B cell (primary cell): ENCODE results near the gene HBQ1. TPM values are rescaled to one million over a fixed set of nuclear protein-coding genes. Genes with fewer than 3 reads are reported as not detected.

ENCODE experiments used
- ATAC-seq: fragments of 200-7000 bp; cut with Tn5 transposase; one replicate; pipeline ENCODE4 v1.10.0; 2021; ENCODE audit warnings: low read depth, mild to moderate bottlenecking, moderate number of reproducible peaks, moderate library complexity
- CTCF ChIA-PET: fragments of 350-600 bp; sonication (Branson Sonifier 250); formaldehyde crosslinking; loops from one replicate; lab custom pipeline; 2021; ENCODE audit warnings: antibody characterized with exemption, inconsistent platforms; lab: Charles Lee
- POLR2A ChIA-PET: fragments of 350-600 bp; sonication (Branson Sonifier 250); formaldehyde crosslinking; loops from one replicate; lab custom pipeline; 2021; ENCODE audit warnings: antibody characterized with exemption; lab: Charles Lee
- DNase-seq: peaks from one replicate; pipeline ENCODE4 v3.0.0; 2013
- H2AFZ ChIP-seq: 2 replicates; pipeline ENCODE4 v1.6.1; 2012; ENCODE audit warnings: mild to moderate bottlenecking, low read depth, low read length; ENCODE audit not compliant: insufficient read depth, poor library complexity, severe bottlenecking
- H3K27ac ChIP-seq, 2 donors: 1 replicate in 1 of 2; 2 replicates in 1 of 2; pipeline ENCODE4 v1.5.1; 2012 to 2013; ENCODE audit warnings: low read length in 2 of 2, mild to moderate bottlenecking in 2 of 2, moderate library complexity in 1 of 2
- H3K27me3 ChIP-seq, 4 experiments: fragments of 200-600 bp in 1 of 4; sonication (generic) in 1 of 4; replicated peaks in 1 of 4; 1 replicate in 2 of 4; 2 replicates in 2 of 4; pipeline versions ENCODE4 v1.6.1 to v1.7.0; 2013 to 2016; ENCODE audit warnings: low read length in 3 of 4, mild to moderate bottlenecking in 2 of 4, mixed read lengths in 1 of 4, moderate library complexity in 1 of 4; ENCODE audit not compliant: insufficient read depth in 4 of 4, control insufficient read depth in 3 of 4; ENCODE audit errors: control extremely low read depth in 1 of 4
- H3K36me3 ChIP-seq, 2 experiments: replicated peaks in 1 of 2; 1 replicate in 1 of 2; 2 replicates in 1 of 2; pipeline versions ENCODE4 v1.6.1 to v1.7.1; 2013; ENCODE audit warnings: low read length in 1 of 2; ENCODE audit not compliant: insufficient read depth in 2 of 2, control insufficient read depth in 1 of 2; ENCODE audit errors: control extremely low read depth in 1 of 2, extremely low read depth in 1 of 2
- H3K4me1 ChIP-seq, 2 donors: fragments of 200-600 bp in 1 of 2; sonication (generic) in 1 of 2; 1 replicate in 1 of 2; 2 replicates in 1 of 2; pipeline versions ENCODE4 v1.5.1 to v1.6.1; 2013 to 2017; ENCODE audit warnings: low read length in 2 of 2; ENCODE audit not compliant: control insufficient read depth in 2 of 2, insufficient read depth in 2 of 2
- H3K4me2 ChIP-seq: replicated peaks from 2 replicates; pipeline ENCODE3; 2012; ENCODE audit warnings: mild to moderate bottlenecking, low read depth, low read length; ENCODE audit not compliant: poor library complexity, severe bottlenecking
- H3K4me3 ChIP-seq, 5 experiments: fragments of 200-600 bp in 1 of 5; sonication (generic) in 1 of 5; 1 replicate in 3 of 5; 2 replicates in 2 of 5; pipeline versions ENCODE4 v1.5.1 to v1.7.0; 2011 to 2016; ENCODE audit warnings: low read length in 4 of 5, mild to moderate bottlenecking in 4 of 5, low read depth in 2 of 5, control low read depth in 1 of 5, moderate library complexity in 1 of 5; ENCODE audit not compliant: insufficient read depth in 1 of 5; ENCODE audit errors: control extremely low read depth in 1 of 5, extremely low read depth in 1 of 5
- H3K79me2 ChIP-seq: fragments of 200-600 bp; sonication (generic); one replicate; pipeline ENCODE4 v1.6.0; 2016; ENCODE audit warnings: low read length; ENCODE audit not compliant: control insufficient read depth, insufficient read depth
- H3K9ac ChIP-seq: fragments of 200-600 bp; sonication (generic); 2 replicates; pipeline ENCODE4 v1.6.1; 2017; ENCODE audit warnings: mild to moderate bottlenecking, low read length, moderate library complexity
- H3K9me3 ChIP-seq, 3 donors: one replicate each; pipeline versions ENCODE4 v1.6.1 to v1.7.1; 2013; ENCODE audit warnings: low read length in 2 of 3; ENCODE audit not compliant: control insufficient read depth in 2 of 3, insufficient read depth in 1 of 3; ENCODE audit errors: control extremely low read depth in 1 of 3
- H4K20me1 ChIP-seq: 2 replicates; pipeline ENCODE4 v1.6.0; 2012; ENCODE audit warnings: mild to moderate bottlenecking, low read length; ENCODE audit not compliant: insufficient read depth, control insufficient read depth, poor library complexity, severe bottlenecking
- H3K27ac Mint-ChIP-seq: one replicate; pipeline ENCODE4 v1.8.0; 2021; ENCODE audit warnings: mixed read lengths
- H3K27me3 Mint-ChIP-seq: one replicate; pipeline ENCODE4 v1.8.0; 2021; ENCODE audit warnings: mixed read lengths
- H3K4me1 Mint-ChIP-seq: one replicate; pipeline ENCODE4 v1.8.0; 2021; ENCODE audit warnings: mixed read lengths
- H3K4me3 Mint-ChIP-seq: one replicate; pipeline ENCODE4 v1.8.0; 2021; ENCODE audit warnings: mixed read lengths
- H3K9me3 Mint-ChIP-seq: one replicate; pipeline ENCODE4 v1.8.0; 2022; ENCODE audit warnings: mixed read lengths; ENCODE audit not compliant: insufficient read depth
- CTCF ChIP-seq: fragments of 200-600 bp; IDR thresholded peaks from one replicate; pipeline ENCODE4 v1.8.0; 2022; ENCODE audit warnings: antibody characterized with exemption, mild to moderate bottlenecking
- EZH2 ChIP-seq: IDR thresholded peaks from 2 replicates; pipeline ENCODE4 v1.6.1; 2012; ENCODE audit warnings: borderline replicate concordance, low read depth, mild to moderate bottlenecking, moderate library complexity, low read length; ENCODE audit not compliant: insufficient read depth, poor library complexity, severe bottlenecking
- WGBS: methylation state at CpG from one replicate; pipeline ENCODE4 v1.1.5; 2013; ENCODE audit warnings: missing lambda C conversion rate; ENCODE audit not compliant: insufficient coverage; 5-methylcytosine and 5-hydroxymethylcytosine counted together
- intact Hi-C: fragments of 100-400 bp; cut with micrococcal nuclease; formaldehyde crosslinking; loops from one replicate; pipeline ENCODE4 v1.10.0; 2022
- polyA plus RNA-seq: library from polyadenylated mRNA; depleted of rRNA; stranded (reverse); fragments of >200 nt; gene quantifications from 2 replicates; pipeline ENCODE4 v1.2.3, GENCODE V29; 2012
- total RNA-seq, 2 donors: library from RNA; stranded (reverse); fragments of 120-200 nt in 1 of 2; gene quantifications; 1 replicate in 1 of 2; 2 replicates in 1 of 2; pipeline versions ENCODE4 v1.2.3 to v1.2.4, GENCODE V29; 2013 to 2022

Gene HBQ1
- total and polyA plus RNA-seq, 2 donors (not counting 1 experiment from before 2014, with no cell fraction given), result not detected

GRCh38 chr16:179211-180092, 807 bp upstream of the HBQ1 start:
- Histone ChIP-seq H3K4me1 (peaks cover 14 to 22% of the 10 kb centered on the region in 2 donors), H3K9ac (no peak overlapping the region), H3K36me3 (no peaks in the 10 kb centered on the region), H3K4me3 (no peak overlapping the region), H3K27ac (no peak overlapping the region), H3K79me2 (no peaks in the 10 kb centered on the region), H3K9me3 (peaks cover 0 to 4% (median 0%) of the 10 kb centered on the region in 3 donors), H3K27me3 (peaks cover 0 to 50% (median 27%) of the 10 kb centered on the region in 4 experiments), H2AFZ (no peak overlapping the region), H3K4me2 (peak overlapping the region; percentile 94), H4K20me1 (no peaks in the 10 kb centered on the region)
- DNase-seq, result peak; percentile 5
- no peak for ATAC-seq
- ChIA-PET POLR2A (interaction anchor here (0.6 kb wide), 1 partner anchor 21 kb away, joined by 5 read pairs; no protein-coding TSS in a partner anchor), CTCF (interaction anchor here (3.9 to 4.1 kb wide), 2 partner anchors 62 to 73 kb away, joined by 21 to 34 read pairs; no protein-coding TSS in a partner anchor)
- peak overlapping the region; percentile 41 for H3K4me3 Mint-ChIP-seq
- H3K27me3 Mint-ChIP-seq, result peaks cover 31% of the 10 kb centered on the region
- no peak overlapping the region for H3K27ac Mint-ChIP-seq
- peaks cover 22% of the 10 kb centered on the region for H3K4me1 Mint-ChIP-seq
- intact Hi-C loops, result loop anchor here (2.0 kb wide), 1 partner anchor 41 kb away; the partner anchor contains the start of gene NPRL3
- H3K9me3 Mint-ChIP-seq, result no peaks in the 10 kb centered on the region
- TF ChIP-seq EZH2 (no peak), CTCF (no peak)
- 75% methylated on average over 9 of the region's 17 CpGs for WGBS
